Left colon (tissue), 2 donors: ENCODE data around the gene NDC1. TPM values are rescaled to one million over a fixed set of nuclear protein-coding genes. Genes with fewer than 3 reads are reported as not detected.

Experiments
- ATAC-seq: fragments of 200-7000 bp; cut with Tn5 transposase; one replicate; pipeline ENCODE4 v1.9.1; 2020; ENCODE audit warnings: mild to moderate bottlenecking, moderate library complexity
- DNase-seq, 2 donors: peaks; one replicate each; pipeline ENCODE4 v3.0.0-alpha.2; 2020
- intact Hi-C, 2 donors: fragments of 100-400 bp; cut with DNase I in 1 of 2; cut with micrococcal nuclease in 1 of 2; formaldehyde crosslinking; loops; one replicate each; pipeline versions ENCODE4 v1.11.2 to v1.14.0; 2022; cut with DNase I, micrococcal nuclease
- total RNA-seq, 2 donors: library from RNA; stranded (reverse); fragmentation: NEBNext Ultra II Directional; extraction: Animal tissue kit (Norgen Biotek cat#: 25700); gene quantifications; one replicate each; pipeline ENCODE4 v1.2.1, GENCODE V29; 2021
- donor health status: DM: no; HTN: no; CAD: no.
- donor health status: DM: yes; HTN: yes; CAD: no.

The NDC1 gene
- total RNA-seq, 2 donors from 2014 or later = 10.3 to 16.8 TPM

- DNase-seq = no peak
- ATAC-seq = no peak
- intact Hi-C loops = no loop called here
These were observed 101.8 kb downstream of the NDC1 start for GRCh38 chr1:53736290-53736689.

- DNase-seq = no peak
- intact Hi-C loops = no loop called here
- ATAC-seq = no peak
These were observed 102.4 kb downstream of the NDC1 start for GRCh38 chr1:53735681-53736080.

- intact Hi-C loops = no loop called here
- no peak for DNase-seq
- no peak for ATAC-seq
These were observed 102.8 kb downstream of the NDC1 start for GRCh38 chr1:53735261-53735660.

- ATAC-seq = no peak
- intact Hi-C loops = no loop called here
- DNase-seq = no peak
These were observed 103.4 kb downstream of the NDC1 start for GRCh38 chr1:53734650-53735211.

- intact Hi-C loops = no loop called here
These were observed 104.0 kb downstream of the NDC1 start for GRCh38 chr1:53733975-53734649.

GRCh38 chr1:53733447-53733931, 104.6 kb downstream of the NDC1 start:
- DNase-seq = no peak
- ATAC-seq = no peak
- intact Hi-C loops = no loop called here

More at GRCh38 chr1:53733975-53734649, 104.0 kb downstream of the NDC1 start:
- ATAC-seq = no peak
- DNase-seq = no peak

- ATAC-seq (no peak), DNase-seq (no peak)
- intact Hi-C loops = no loop called here
These were observed 105.2 kb downstream of the NDC1 start for GRCh38 chr1:53732912-53733317.

- DNase-seq (no peak), ATAC-seq (no peak)
These were observed 105.7 kb downstream of the NDC1 start for GRCh38 chr1:53732409-53732808.

GRCh38 chr1:53731779-53732305, 106.3 kb downstream of the NDC1 start:
- no peak for DNase-seq
- intact Hi-C loops = no loop called here
- no peak for ATAC-seq

More at GRCh38 chr1:53732409-53732808, 105.7 kb downstream of the NDC1 start:
- intact Hi-C loops = no loop called here

GRCh38 chr1:53731043-53731600, 107.0 kb downstream of the NDC1 start:
- no peak for DNase-seq
- no peak for ATAC-seq
- intact Hi-C loops = no loop called here

GRCh38 chr1:53730224-53730865, 107.8 kb downstream of the NDC1 start:
- ATAC-seq (no peak), DNase-seq (no peak)
- intact Hi-C loops = no loop called here

GRCh38 chr1:53729456-53730223, 108.5 kb downstream of the NDC1 start:
- ATAC-seq (no peak), DNase-seq (no peak)
- intact Hi-C loops = no loop called here

- ATAC-seq (no peak), DNase-seq (no peak)
- intact Hi-C loops = no loop called here
These were observed 109.2 kb downstream of the NDC1 start for GRCh38 chr1:53728702-53729455.

- DNase-seq = no peak
- ATAC-seq = no peak
- intact Hi-C loops = no loop called here
These were observed 109.9 kb downstream of the NDC1 start for GRCh38 chr1:53728196-53728595.

- intact Hi-C loops = no loop called here
- ATAC-seq (no peak), DNase-seq (no peak)
These were observed 110.5 kb downstream of the NDC1 start for GRCh38 chr1:53727461-53728092.

- DNase-seq (no peak), ATAC-seq (no peak)
- intact Hi-C loops = no loop called here
These were observed 112.0 kb downstream of the NDC1 start for GRCh38 chr1:53726009-53726600.

GRCh38 chr1:53725238-53725689, 112.8 kb downstream of the NDC1 start:
- DNase-seq (no peak), ATAC-seq (no peak)
- intact Hi-C loops = no loop called here
